HepG2 (cell line): ENCODE data around the gene GOLGB1. TPM values are rescaled to one million over a fixed set of nuclear protein-coding genes. Genes with fewer than 3 reads are reported as not detected.

Experiments used
- ATAC-seq: fragments of 200-7000 bp; cut with Tn5 transposase; 3 replicates; pipeline ENCODE4 v1.9.1; 2020; ENCODE audit warnings: mild to moderate bottlenecking, moderate library complexity
- BruUV-seq: library from RNA; stranded (reverse); fragments of 400-500 nt; replicated peaks from 2 replicates; lab custom pipeline; 2021; lab: Mats Ljungman, UMichigan
- CTCF ChIA-PET: fragments of 300-600 bp; formaldehyde crosslinking; extraction: SDS; loops from one replicate; lab custom pipeline; 2021; ENCODE audit warnings: low total read pairs, inconsistent platforms, low intra/inter-chr PET ratio; lab: Yijun Ruan, JAX
- POLR2A ChIA-PET: fragments of 350-600 bp; sonication (Branson Sonifier 250); formaldehyde crosslinking; loops from one replicate; lab custom pipeline; 2020; ENCODE audit warnings: antibody characterized with exemption, inconsistent platforms; lab: Yijun Ruan, JAX
- DNase-seq: peaks from one replicate; pipeline ENCODE4 v3.0.0-alpha.2; 2015; ENCODE audit warnings: low spot score
- FAIRE-seq: peaks from 3 replicates; lab custom pipeline; 2011; peaks lifted over from hg19 to GRCh38; lab: Jason Lieb, UNC
- H2AFZ ChIP-seq: one replicate; pipeline ENCODE4 v1.6.1; 2011; ENCODE audit warnings: low read length, inconsistent platforms
- H3K27ac ChIP-seq: fragments of 300-600 bp; 3 replicates; pipeline ENCODE4 v1.8.0; 2011; ENCODE audit warnings: mixed run types, mild to moderate bottlenecking, mixed read lengths, low read length, inconsistent platforms; ENCODE audit not compliant: insufficient read depth; ENCODE audit errors: extremely low read length
- H3K27me3 ChIP-seq, 2 experiments: fragments of 200-600 bp in 1 of 2; 2 replicates in 1 of 2; 3 replicates in 1 of 2; pipeline versions ENCODE4 v1.6.0 to v1.8.0; 2011; ENCODE audit warnings: low read length in 2 of 2, mild to moderate bottlenecking in 2 of 2, moderate library complexity in 2 of 2, inconsistent platforms in 1 of 2; ENCODE audit not compliant: insufficient read depth in 2 of 2, control insufficient read depth in 1 of 2
- H3K36me3 ChIP-seq, 2 experiments: fragments of 200-600 bp in 1 of 2; replicated peaks in 1 of 2; 2 replicates in 1 of 2; 3 replicates in 1 of 2; pipeline versions ENCODE4 v1.5.1 to v1.8.0; 2011; ENCODE audit warnings: low read length in 2 of 2, inconsistent platforms in 1 of 2; ENCODE audit not compliant: insufficient read depth in 2 of 2, control insufficient read depth in 1 of 2
- H3K4me1 ChIP-seq: 2 replicates; pipeline ENCODE4 v1.5.1; 2012; ENCODE audit warnings: low read length, inconsistent platforms; ENCODE audit not compliant: insufficient read depth
- H3K4me2 ChIP-seq: 2 replicates; pipeline ENCODE4 v1.6.0; 2011; ENCODE audit warnings: low read depth, low read length, inconsistent platforms
- H3K4me3 ChIP-seq, 3 experiments: fragments of 200-600 bp in 1 of 3; sonication (generic), shearing (Covaris generic) in 1 of 3; replicated peaks in 1 of 3; 2 replicates each; pipeline ENCODE4 v1.5.1; 2011 to 2016; ENCODE audit warnings: low read length in 3 of 3, inconsistent platforms in 2 of 3, low read depth in 2 of 3, mild to moderate bottlenecking in 2 of 3, control low read depth in 1 of 3, mixed read lengths in 1 of 3; ENCODE audit not compliant: insufficient read depth in 1 of 3
- H3K79me2 ChIP-seq: one replicate; pipeline ENCODE4 v1.6.1; 2011; ENCODE audit warnings: low read length, inconsistent platforms; ENCODE audit not compliant: insufficient read depth
- H3K9ac ChIP-seq: 2 replicates; pipeline ENCODE4 v1.6.0; 2011; ENCODE audit warnings: mild to moderate bottlenecking, low read depth, low read length, inconsistent platforms; ENCODE audit not compliant: insufficient read depth
- H3K9me3 ChIP-seq: 2 replicates; pipeline ENCODE4 v1.5.1; 2012; ENCODE audit warnings: mild to moderate bottlenecking, low read length
- H4K20me1 ChIP-seq: 2 replicates; pipeline ENCODE4 v1.6.0; 2011; ENCODE audit warnings: inconsistent platforms, mild to moderate bottlenecking, low read length, moderate library complexity; ENCODE audit not compliant: insufficient read depth
- HDAC6 ChIP-seq: fragments of 200-600 bp; sonication (generic); IDR thresholded peaks from 2 replicates; pipeline ENCODE4 v1.7.0; 2017; ENCODE audit warnings: mild to moderate bottlenecking, antibody characterized with exemption, low read length, low read depth
- JDP2 ChIP-seq: sonication (generic); formaldehyde crosslinking; IDR thresholded peaks from 2 replicates; pipeline ENCODE4 v1.8.1; 2022; ENCODE audit warnings: missing genetic modification reagents, borderline replicate concordance
- MEF2D ChIP-seq: sonication (generic); formaldehyde crosslinking; IDR thresholded peaks from 2 replicates; pipeline ENCODE4 v1.5.1; 2020; ENCODE audit warnings: mild to moderate bottlenecking, missing genetic modification reagents
- RARA ChIP-seq: IDR thresholded peaks from 2 replicates; pipeline ENCODE4 v1.6.1; 2016; ENCODE audit warnings: missing genetic modification reagents, missing compliant biosample characterization
- RXRA ChIP-seq: sonication (generic); formaldehyde crosslinking; IDR thresholded peaks from 2 replicates; pipeline ENCODE4 v1.5.1; 2020; ENCODE audit warnings: missing genetic modification reagents
- ZBTB38 ChIP-seq: sonication (generic); formaldehyde crosslinking; IDR thresholded peaks from 2 replicates; pipeline ENCODE4 v1.5.1; 2020; ENCODE audit warnings: mild to moderate bottlenecking, missing genetic modification reagents
- ZFP36L2 ChIP-seq: sonication (generic); formaldehyde crosslinking; IDR thresholded peaks from 2 replicates; pipeline ENCODE4 v1.4.0; 2020; ENCODE audit warnings: missing genetic modification reagents
- ZNF30 ChIP-seq: sonication (generic); formaldehyde crosslinking; IDR thresholded peaks from 2 replicates; pipeline ENCODE4 v1.5.0; 2020; ENCODE audit warnings: mild to moderate bottlenecking, missing genetic modification reagents
- ZNF329 ChIP-seq: sonication (generic); formaldehyde crosslinking; IDR thresholded peaks from 2 replicates; pipeline ENCODE4 v1.9.0; 2021; ENCODE audit warnings: low read depth, mild to moderate bottlenecking, missing genetic modification reagents
- ZNF781 ChIP-seq: sonication (generic); formaldehyde crosslinking; IDR thresholded peaks from 2 replicates; pipeline ENCODE4 v1.5.1; 2020; ENCODE audit warnings: borderline replicate concordance, mild to moderate bottlenecking, missing genetic modification reagents; ENCODE audit errors: not compliant biosample characterization
- WGBS: methylation state at CpG from one replicate; pipeline ENCODE4 v1.1.6; 2017; ENCODE audit warnings: low lambda C conversion rate; 5-methylcytosine and 5-hydroxymethylcytosine counted together
- in situ Hi-C: cut with HindIII; loops from 2 replicates; pipeline ENCODE4 v1.10.0; 2017; ENCODE audit warnings: low pct_unique_long_range_greater_than_20kb; ENCODE audit not compliant: extremely low pct_ligation_motif_present
- intact Hi-C: fragments of 100-400 bp; cut with micrococcal nuclease; formaldehyde crosslinking; loops from one replicate; pipeline ENCODE4 v1.10.0; 2022; ENCODE audit not compliant: unreplicated experiment
- polyA plus RNA-seq, 8 experiments: library from polyadenylated mRNA; depleted of rRNA in 3 of 8; stranded (reverse) in 7 of 8; unstranded in 1 of 8; fragments of >200 nt; fragmentation: Illumina TruSeq in 4 of 8; extraction: Trizol in 4 of 8; gene quantifications; 2 replicates each; pipeline versions ENCODE4 v1.2.1 to v1.2.3, GENCODE V29; 2011 to 2016; ENCODE audit warnings: low read depth in 4 of 8, missing spikeins in 1 of 8, mixed read lengths in 1 of 8; ENCODE audit not compliant: insufficient read depth in 1 of 8
- total RNA-seq, 5 experiments: library from RNA; depleted of rRNA; stranded (reverse); fragments of >200 nt; fragmentation: Illumina TruSeq; extraction: Trizol; gene quantifications; 2 replicates each; pipeline ENCODE4 v1.2.3, GENCODE V29; 2016; ENCODE audit warnings: low read depth in 1 of 5
- TF ChIP-seq, protein P1 (sequence below): sonication (generic); formaldehyde crosslinking; IDR thresholded peaks from 2 replicates; pipeline ENCODE4 v1.5.0; 2020; ENCODE audit warnings: missing genetic modification reagents, mild to moderate bottlenecking, borderline replicate concordance
- TF ChIP-seq, protein P2 (sequence below): sonication (generic); formaldehyde crosslinking; IDR thresholded peaks from 2 replicates; pipeline ENCODE4 v1.4.0; 2020; ENCODE audit warnings: mild to moderate bottlenecking, low read depth, missing genetic modification reagents
- TF ChIP-seq, protein P3 (sequence below): sonication (generic); formaldehyde crosslinking; IDR thresholded peaks from 2 replicates; pipeline ENCODE4 v1.9.0; 2022; ENCODE audit warnings: low read depth, missing genetic modification reagents
- TF ChIP-seq, protein P4 (sequence below): sonication (generic); formaldehyde crosslinking; conservative IDR thresholded peaks from 2 replicates; pipeline ENCODE4 v1.4.0; 2020; ENCODE audit warnings: mild to moderate bottlenecking, missing genetic modification reagents, moderate library complexity
- TF ChIP-seq, protein P5 (sequence below): sonication (generic); formaldehyde crosslinking; IDR thresholded peaks from 2 replicates; pipeline ENCODE4 v1.4.0; 2020; ENCODE audit warnings: mild to moderate bottlenecking, low read depth, missing genetic modification reagents

Gene GOLGB1
- total and polyA plus RNA-seq, 2 of the 13 experiments (the other 11 are each of a cell fraction or from before 2014, with no cell fraction given), result 13.1 to 39.5 TPM

DNA sequence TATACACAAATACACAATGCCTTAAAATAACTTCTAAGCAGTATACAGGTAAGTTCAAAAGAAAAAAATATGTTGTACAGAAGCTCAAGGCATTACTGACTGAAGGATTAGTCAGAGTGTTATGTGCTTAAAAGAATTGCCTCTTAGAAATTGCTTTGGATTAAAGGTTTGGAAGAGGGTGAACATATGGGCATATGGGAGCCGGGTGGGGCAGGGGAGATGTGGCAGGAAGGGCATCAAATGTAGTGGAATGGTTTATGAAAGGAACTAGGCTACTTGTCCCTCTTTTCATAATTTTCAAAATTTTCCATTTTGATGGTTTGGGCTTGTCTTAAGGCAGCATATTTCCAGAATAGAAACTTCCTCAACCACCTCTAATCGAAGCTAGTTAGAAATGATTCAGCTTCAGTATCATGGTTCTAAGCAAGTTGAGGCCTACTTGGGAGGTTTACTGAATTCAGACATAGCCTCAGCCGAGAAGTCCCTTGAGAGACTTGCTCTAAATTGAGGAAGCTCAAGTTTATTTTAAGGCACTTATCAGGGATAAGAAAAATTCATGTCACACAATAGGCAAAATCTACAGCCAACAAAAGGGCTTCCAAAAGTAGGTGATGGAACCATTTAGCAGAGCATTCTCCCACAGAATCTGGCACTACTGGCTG, 10.1 kb upstream of the GOLGB1 start:
- no peak for FAIRE-seq
- POLR2A ChIA-PET, result no interaction called here
- TF ChIP-seq, protein P1, sequence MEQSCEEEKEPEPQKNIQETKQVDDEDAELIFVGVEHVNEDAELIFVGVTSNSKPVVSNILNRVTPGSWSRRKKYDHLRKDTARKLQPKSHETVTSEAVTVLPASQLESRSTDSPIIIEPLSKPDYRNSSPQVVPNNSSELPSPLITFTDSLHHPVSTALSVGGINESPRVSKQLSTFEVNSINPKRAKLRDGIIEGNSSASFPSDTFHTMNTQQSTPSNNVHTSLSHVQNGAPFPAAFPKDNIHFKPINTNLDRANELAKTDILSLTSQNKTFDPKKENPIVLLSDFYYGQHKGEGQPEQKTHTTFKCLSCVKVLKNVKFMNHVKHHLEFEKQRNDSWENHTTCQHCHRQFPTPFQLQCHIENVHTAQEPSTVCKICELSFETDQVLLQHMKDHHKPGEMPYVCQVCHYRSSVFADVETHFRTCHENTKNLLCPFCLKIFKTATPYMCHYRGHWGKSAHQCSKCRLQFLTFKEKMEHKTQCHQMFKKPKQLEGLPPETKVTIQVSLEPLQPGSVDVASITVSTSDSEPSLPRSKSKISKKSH (CRISPR knock-in tag), result no peak
- TF ChIP-seq RARA (CRISPR knock-in tag), result no peak
- TF ChIP-seq RXRA (CRISPR knock-in tag), result no peak
- no peak for TF ChIP-seq MEF2D (CRISPR knock-in tag)
- TF ChIP-seq, protein P2, sequence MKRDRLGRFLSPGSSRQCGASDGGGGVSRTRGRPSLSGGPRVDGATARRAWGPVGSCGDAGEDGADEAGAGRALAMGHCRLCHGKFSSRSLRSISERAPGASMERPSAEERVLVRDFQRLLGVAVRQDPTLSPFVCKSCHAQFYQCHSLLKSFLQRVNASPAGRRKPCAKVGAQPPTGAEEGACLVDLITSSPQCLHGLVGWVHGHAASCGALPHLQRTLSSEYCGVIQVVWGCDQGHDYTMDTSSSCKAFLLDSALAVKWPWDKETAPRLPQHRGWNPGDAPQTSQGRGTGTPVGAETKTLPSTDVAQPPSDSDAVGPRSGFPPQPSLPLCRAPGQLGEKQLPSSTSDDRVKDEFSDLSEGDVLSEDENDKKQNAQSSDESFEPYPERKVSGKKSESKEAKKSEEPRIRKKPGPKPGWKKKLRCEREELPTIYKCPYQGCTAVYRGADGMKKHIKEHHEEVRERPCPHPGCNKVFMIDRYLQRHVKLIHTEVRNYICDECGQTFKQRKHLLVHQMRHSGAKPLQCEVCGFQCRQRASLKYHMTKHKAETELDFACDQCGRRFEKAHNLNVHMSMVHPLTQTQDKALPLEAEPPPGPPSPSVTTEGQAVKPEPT, result no peak
- TF ChIP-seq, protein P3, sequence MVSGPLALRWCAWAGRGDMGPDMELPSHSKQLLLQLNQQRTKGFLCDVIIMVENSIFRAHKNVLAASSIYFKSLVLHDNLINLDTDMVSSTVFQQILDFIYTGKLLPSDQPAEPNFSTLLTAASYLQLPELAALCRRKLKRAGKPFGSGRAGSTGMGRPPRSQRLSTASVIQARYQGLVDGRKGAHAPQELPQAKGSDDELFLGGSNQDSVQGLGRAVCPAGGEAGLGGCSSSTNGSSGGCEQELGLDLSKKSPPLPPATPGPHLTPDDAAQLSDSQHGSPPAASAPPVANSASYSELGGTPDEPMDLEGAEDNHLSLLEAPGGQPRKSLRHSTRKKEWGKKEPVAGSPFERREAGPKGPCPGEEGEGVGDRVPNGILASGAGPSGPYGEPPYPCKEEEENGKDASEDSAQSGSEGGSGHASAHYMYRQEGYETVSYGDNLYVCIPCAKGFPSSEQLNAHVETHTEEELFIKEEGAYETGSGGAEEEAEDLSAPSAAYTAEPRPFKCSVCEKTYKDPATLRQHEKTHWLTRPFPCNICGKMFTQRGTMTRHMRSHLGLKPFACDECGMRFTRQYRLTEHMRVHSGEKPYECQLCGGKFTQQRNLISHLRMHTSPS, result no peak
- no peak for TF ChIP-seq JDP2 (CRISPR knock-in tag)
- TF ChIP-seq, protein P4, sequence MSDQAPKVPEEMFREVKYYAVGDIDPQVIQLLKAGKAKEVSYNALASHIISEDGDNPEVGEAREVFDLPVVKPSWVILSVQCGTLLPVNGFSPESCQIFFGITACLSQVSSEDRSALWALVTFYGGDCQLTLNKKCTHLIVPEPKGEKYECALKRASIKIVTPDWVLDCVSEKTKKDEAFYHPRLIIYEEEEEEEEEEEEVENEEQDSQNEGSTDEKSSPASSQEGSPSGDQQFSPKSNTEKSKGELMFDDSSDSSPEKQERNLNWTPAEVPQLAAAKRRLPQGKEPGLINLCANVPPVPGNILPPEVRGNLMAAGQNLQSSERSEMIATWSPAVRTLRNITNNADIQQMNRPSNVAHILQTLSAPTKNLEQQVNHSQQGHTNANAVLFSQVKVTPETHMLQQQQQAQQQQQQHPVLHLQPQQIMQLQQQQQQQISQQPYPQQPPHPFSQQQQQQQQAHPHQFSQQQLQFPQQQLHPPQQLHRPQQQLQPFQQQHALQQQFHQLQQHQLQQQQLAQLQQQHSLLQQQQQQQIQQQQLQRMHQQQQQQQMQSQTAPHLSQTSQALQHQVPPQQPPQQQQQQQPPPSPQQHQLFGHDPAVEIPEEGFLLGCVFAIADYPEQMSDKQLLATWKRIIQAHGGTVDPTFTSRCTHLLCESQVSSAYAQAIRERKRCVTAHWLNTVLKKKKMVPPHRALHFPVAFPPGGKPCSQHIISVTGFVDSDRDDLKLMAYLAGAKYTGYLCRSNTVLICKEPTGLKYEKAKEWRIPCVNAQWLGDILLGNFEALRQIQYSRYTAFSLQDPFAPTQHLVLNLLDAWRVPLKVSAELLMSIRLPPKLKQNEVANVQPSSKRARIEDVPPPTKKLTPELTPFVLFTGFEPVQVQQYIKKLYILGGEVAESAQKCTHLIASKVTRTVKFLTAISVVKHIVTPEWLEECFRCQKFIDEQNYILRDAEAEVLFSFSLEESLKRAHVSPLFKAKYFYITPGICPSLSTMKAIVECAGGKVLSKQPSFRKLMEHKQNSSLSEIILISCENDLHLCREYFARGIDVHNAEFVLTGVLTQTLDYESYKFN (CRISPR knock-in tag), result no peak
- TF ChIP-seq HDAC6, result no peak
- TF ChIP-seq, protein P5, sequence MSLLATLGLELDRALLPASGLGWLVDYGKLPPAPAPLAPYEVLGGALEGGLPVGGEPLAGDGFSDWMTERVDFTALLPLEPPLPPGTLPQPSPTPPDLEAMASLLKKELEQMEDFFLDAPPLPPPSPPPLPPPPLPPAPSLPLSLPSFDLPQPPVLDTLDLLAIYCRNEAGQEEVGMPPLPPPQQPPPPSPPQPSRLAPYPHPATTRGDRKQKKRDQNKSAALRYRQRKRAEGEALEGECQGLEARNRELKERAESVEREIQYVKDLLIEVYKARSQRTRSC (CRISPR knock-in tag), result no peak
- no peak for TF ChIP-seq ZNF30
- no peak for TF ChIP-seq ZFP36L2 (CRISPR knock-in tag)
- no peak for TF ChIP-seq ZBTB38 (CRISPR knock-in tag)
- TF ChIP-seq ZNF329 (CRISPR knock-in tag), result no peak
- TF ChIP-seq ZNF781, result no peak

More for the DNA sequence above, 10.1 kb upstream of the GOLGB1 start:
- no peak for DNase-seq
- in situ Hi-C loops (no loop called here), intact Hi-C loops (no loop called here)
- Histone ChIP-seq H3K4me2 (no peak overlapping the region), H2AFZ (no peak overlapping the region), H3K9me3 (no peaks in the 10 kb centered on the region), H3K4me1 (peaks cover 15% of the 10 kb centered on the region), H3K79me2 (no peaks in the 10 kb centered on the region), H3K4me3 (no peak overlapping the region), H4K20me1 (no peaks in the 10 kb centered on the region), H3K27me3 (no peaks in the 10 kb centered on the region), H3K27ac (no peak overlapping the region), H3K36me3 (no peaks in the 10 kb centered on the region), H3K9ac (no peak overlapping the region)
- WGBS, result 2% methylated on average over 3 of the region's 3 CpGs
- no TSS peak for BruUV-seq
- CTCF ChIA-PET, result no interaction called here
- no peak for ATAC-seq
